Stimulated activated memory B cell treated with anti-CD40 and anti-IgM and Interleukin-4, amounts not matched to agents 10 μg/mL and 1 μg/mL and 100 μg/mL, for 72 hours (primary cell): ENCODE measurements around the gene RPS17.
A peak's percentile ranks its signal among the peaks of the same experiment; 100 is the strongest.

ENCODE experiments used
- ATAC-seq: fragments of 150-1000 bp; cut with Tn5 transposase; 2 replicates; pipeline ENCODE4 v1.10.0; 2021
- H3K27ac Mint-ChIP-seq: one replicate; pipeline ENCODE4 v1.8.0; 2022; ENCODE audit warnings: mild to moderate bottlenecking, mixed read lengths
- H3K27me3 Mint-ChIP-seq: one replicate; pipeline ENCODE4 v1.8.0; 2022; ENCODE audit warnings: mixed read lengths
- H3K36me3 Mint-ChIP-seq: one replicate; pipeline ENCODE4 v1.8.0; 2022; ENCODE audit warnings: mixed read lengths
- H3K4me1 Mint-ChIP-seq: one replicate; pipeline ENCODE4 v1.8.0; 2022; ENCODE audit warnings: mixed read lengths
- H3K4me3 Mint-ChIP-seq: one replicate; pipeline ENCODE4 v1.8.0; 2022; ENCODE audit warnings: mild to moderate bottlenecking, moderate library complexity, mixed read lengths
- H3K9me3 Mint-ChIP-seq: one replicate; pipeline ENCODE4 v1.8.0; 2022; ENCODE audit warnings: mixed read lengths

Gene RPS17

DNA sequence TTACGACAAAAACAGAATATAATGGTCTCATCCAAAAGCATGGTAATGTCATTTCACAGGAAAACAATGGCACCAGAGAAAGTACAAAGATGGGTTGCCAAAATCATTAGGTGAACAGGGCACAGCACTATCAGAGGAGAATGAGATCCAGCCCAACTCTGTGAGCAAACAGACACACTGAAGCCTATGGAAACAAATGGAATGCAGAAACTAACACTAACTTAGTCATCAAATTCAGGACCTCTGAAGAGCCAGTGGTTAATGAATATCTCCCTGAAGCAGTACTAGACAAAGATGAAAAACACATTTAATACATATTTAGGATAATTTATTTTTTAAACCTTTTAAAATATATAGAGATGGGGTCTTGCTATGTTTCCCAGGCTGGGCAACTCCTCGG, 14.6 kb upstream of the RPS17 start:
- H3K9me3 Mint-ChIP-seq: no peaks in the 10 kb centered on the region
- H3K4me1 Mint-ChIP-seq: peaks cover 26% of the 10 kb centered on the region
- H3K27ac Mint-ChIP-seq: no peak overlapping the region
- no peaks in the 10 kb centered on the region for H3K36me3 Mint-ChIP-seq
- ATAC-seq: no peak
- no peak overlapping the region for H3K4me3 Mint-ChIP-seq
- no peaks in the 10 kb centered on the region for H3K27me3 Mint-ChIP-seq

DNA sequence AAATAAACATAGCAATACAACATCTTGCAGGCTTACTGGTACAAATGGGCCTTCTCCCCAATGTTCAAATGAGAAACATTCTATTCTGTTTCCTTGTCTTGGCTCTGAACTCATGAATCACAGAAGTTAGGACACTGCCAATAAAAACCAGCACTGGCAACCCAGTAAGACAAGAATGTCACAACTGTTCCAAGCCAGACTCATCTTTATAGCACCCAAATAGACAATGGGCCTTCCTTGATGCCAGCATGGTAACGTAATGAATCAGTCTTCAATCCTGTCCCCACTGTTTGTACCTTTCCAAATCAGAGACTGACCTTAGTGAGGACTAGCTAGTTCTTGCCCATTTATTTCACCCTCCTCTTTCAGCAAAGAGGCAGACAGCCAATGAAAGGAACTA, 14.1 kb upstream of the RPS17 start:
- Mint-ChIP-seq H3K4me1 (peaks cover 27% of the 10 kb centered on the region), H3K9me3 (no peaks in the 10 kb centered on the region), H3K27ac (no peak overlapping the region), H3K36me3 (no peaks in the 10 kb centered on the region), H3K27me3 (no peaks in the 10 kb centered on the region), H3K4me3 (no peak overlapping the region)
- no peak for ATAC-seq

DNA sequence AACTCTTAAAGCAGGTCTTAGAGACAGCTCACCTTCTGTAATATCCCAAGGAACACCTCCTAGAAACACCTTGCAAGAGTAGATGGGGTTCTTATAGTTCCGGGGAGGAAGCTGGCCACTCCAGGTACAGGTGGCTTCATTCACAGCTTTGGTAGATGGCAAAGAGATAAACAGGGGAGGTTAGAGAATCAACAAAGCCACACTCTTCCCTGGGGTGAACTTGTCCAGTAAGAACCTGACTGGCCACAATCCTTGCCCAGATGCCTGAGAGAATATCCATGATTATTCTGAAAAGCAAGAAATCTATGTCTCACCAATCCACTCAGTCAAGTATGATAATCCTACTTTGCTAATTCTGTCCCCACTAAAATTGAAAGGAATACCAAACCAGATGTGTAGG, 13.6 kb upstream of the RPS17 start:
- Mint-ChIP-seq H3K4me3 (no peak overlapping the region), H3K27ac (no peak overlapping the region)

DNA sequence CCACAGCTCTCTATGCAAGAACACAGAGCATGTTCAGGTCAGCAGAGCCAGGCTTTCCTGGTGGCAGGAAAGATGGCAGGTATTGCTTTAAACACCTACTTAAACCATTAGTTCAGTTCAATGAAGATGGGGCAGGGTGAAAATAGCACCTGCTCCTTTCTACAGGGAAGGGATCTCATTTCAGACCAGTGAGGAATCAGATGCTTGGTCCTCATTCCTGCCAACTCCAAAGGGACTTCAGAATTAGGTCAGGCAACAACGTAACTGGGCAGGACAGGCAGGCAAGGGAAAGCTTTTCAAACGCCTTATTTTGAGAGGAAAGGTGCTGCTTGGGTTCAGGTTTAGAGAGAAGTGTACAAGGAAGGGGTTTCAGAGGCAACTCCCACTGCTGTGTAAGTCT, 12.6 kb upstream of the RPS17 start:
- Mint-ChIP-seq H3K27me3 (no peaks in the 10 kb centered on the region), H3K36me3 (no peaks in the 10 kb centered on the region), H3K4me3 (no peak overlapping the region), H3K27ac (peak overlapping the region; percentile 67), H3K4me1 (peaks cover 27% of the 10 kb centered on the region), H3K9me3 (no peaks in the 10 kb centered on the region)
- ATAC-seq: no peak

More for the DNA sequence above, 13.6 kb upstream of the RPS17 start:
- Mint-ChIP-seq H3K27me3 (no peaks in the 10 kb centered on the region), H3K4me1 (peaks cover 27% of the 10 kb centered on the region), H3K9me3 (no peaks in the 10 kb centered on the region), H3K36me3 (no peaks in the 10 kb centered on the region)
- no peak for ATAC-seq

DNA sequence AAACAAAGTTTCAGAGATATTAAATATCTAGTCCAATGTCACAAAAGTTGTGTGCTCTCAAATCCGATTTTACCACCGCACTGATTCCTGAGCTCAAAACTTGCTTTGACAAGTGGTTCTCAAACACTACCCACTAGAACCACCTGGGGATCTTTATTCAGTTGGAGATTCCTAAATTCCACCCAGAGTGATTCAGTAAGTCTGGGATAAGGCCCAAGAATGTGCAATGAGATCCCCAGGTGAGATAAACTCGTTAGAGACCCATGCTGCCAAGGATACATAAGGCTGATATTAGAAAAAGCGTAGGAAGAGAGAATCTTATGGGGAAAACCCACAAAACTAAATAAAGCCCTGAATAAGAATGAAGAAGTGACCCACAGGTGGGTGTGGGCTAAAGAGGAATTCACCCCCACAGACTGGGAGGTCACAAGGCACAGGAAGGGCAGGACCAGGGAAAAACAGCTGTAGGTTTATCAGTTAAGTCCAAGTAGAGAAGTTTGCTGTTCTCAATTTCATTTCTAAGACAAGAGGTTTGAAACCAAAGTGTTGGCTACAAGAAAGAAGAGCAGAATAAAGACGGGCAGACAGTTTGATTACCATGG, 11.5 kb upstream of the RPS17 start:
- Mint-ChIP-seq H3K36me3 (no peaks in the 10 kb centered on the region), H3K9me3 (no peaks in the 10 kb centered on the region), H3K4me3 (peak overlapping the region; percentile 53), H3K4me1 (peaks cover 27% of the 10 kb centered on the region), H3K27me3 (no peaks in the 10 kb centered on the region), H3K27ac (peak overlapping the region; percentile 67)
- peak; percentile 73 for ATAC-seq

DNA sequence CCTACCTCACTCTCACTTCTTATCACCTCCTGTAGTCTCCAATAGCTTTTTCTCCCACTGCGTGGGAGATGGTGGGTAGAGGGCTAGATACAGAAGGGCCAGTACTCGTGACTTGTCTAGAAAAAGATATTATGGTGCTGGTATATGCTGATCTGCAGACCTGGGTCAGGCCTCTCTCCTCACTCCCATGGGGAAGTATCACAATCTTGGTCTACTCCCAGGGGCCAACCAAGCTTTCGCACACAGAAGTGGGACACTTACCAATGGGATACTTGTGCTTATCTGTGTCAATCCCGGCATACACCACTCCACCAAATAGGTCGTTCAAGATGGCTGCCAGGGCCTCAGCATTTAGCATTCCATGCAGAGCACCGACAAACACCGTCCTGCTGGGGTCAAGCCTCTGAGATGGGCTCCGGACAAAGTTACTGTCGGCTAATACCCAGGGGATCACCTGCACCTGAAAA, 9.0 kb upstream of the RPS17 start:
- Mint-ChIP-seq H3K27ac (peak overlapping the region; percentile 44), H3K4me1 (peaks cover 27% of the 10 kb centered on the region), H3K9me3 (no peaks in the 10 kb centered on the region), H3K36me3 (no peaks in the 10 kb centered on the region), H3K4me3 (no peak overlapping the region), H3K27me3 (no peaks in the 10 kb centered on the region)
- peak; percentile 21 for ATAC-seq

DNA sequence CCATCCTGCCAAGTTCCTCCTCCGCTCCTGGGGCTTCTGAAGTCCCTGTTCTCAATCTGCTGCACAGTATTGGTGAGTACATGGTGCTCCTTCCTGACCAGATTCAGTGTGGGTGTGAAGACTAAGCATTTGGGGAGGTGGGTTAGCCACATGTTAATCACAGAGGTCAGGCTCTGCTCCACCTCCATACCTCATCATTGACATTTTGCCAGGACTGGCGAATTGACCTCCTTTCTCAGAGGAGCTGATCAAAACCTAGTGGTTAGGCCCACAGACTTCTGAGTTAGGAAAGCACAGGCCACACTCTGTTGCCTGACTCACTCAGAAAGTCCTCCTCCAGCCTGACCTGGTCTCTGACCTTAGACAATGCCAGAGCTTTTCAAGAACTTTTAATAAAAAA, 8.4 kb upstream of the RPS17 start:
- H3K9me3 Mint-ChIP-seq: no peaks in the 10 kb centered on the region
- no peaks in the 10 kb centered on the region for H3K27me3 Mint-ChIP-seq
- H3K4me3 Mint-ChIP-seq: no peak overlapping the region
- H3K27ac Mint-ChIP-seq: peak overlapping the region; percentile 44
- peak; percentile 77 for ATAC-seq
- peaks cover 27% of the 10 kb centered on the region for H3K4me1 Mint-ChIP-seq
- no peaks in the 10 kb centered on the region for H3K36me3 Mint-ChIP-seq

DNA sequence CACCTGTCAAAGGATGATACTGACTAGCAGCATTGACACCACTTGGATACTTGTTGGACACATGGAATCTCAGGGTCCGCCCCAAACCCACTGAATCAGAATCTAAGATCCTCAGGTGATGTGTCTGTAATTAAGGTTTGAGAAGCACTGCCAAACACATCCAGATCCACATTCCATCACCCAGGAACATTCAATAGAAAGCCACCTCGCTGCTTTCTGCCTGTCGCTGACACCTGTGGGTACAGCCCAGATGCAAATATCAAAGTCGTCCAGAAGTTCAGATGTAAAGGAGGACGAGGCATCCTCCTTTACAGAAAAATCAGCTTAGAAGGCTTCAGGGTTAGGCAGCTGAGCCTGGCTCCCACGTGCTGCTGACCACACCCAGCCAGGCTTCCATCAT, 5.2 kb upstream of the RPS17 start:
- ATAC-seq: no peak
- peaks cover 15% of the 10 kb centered on the region for H3K4me1 Mint-ChIP-seq
- no peaks in the 10 kb centered on the region for H3K9me3 Mint-ChIP-seq
- no peaks in the 10 kb centered on the region for H3K27me3 Mint-ChIP-seq
- H3K27ac Mint-ChIP-seq: no peak overlapping the region
- H3K36me3 Mint-ChIP-seq: no peaks in the 10 kb centered on the region
- H3K4me3 Mint-ChIP-seq: no peak overlapping the region

DNA sequence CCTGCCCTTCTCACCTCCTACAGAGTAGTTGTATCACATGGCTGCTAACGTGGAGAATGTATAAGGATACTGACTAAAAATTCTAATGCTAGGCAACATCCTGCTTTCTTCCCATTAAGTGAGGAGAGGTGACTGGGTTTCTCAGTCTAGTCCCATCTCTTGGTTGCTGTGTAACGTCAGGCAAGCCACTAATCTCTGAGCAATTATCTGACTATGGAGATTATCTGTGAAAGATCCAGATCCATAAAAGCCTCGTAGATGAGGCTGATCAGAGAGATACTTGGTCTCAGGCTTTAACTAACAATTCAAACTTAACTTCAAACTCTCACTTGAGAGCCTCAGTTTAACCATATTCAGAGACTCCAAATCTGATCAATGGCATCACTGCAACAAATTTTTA, 4.7 kb upstream of the RPS17 start:
- no peak overlapping the region for H3K27ac Mint-ChIP-seq
- H3K9me3 Mint-ChIP-seq: no peaks in the 10 kb centered on the region
- no peak overlapping the region for H3K4me3 Mint-ChIP-seq
- ATAC-seq: no peak
- peaks cover 10% of the 10 kb centered on the region for H3K4me1 Mint-ChIP-seq
- H3K27me3 Mint-ChIP-seq: no peaks in the 10 kb centered on the region
- peaks cover under 1% of the 10 kb centered on the region for H3K36me3 Mint-ChIP-seq

DNA sequence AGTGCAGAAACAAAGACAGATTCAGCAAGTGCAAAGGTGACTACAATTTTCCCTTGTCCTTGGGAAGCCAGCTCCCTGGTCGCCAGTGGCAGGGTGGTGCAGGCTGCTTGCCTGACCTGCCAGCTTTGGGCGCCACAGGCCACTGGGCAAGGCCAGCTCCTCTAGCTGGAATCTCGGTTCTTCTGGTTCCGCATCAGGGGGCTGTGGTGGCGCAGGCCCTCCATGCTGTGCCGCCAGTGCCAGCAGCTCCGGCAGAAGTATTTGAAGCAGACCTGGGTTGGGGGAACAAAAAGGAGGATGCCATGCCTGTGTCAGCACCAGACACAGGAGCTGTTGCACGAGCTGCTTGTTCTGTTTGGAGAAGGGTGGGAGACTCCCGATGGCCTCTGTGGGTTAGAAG, 4.2 kb upstream of the RPS17 start:
- no peak overlapping the region for H3K27ac Mint-ChIP-seq
- ATAC-seq: no peak
- H3K4me3 Mint-ChIP-seq: no peak overlapping the region
- H3K27me3 Mint-ChIP-seq: no peaks in the 10 kb centered on the region
- H3K36me3 Mint-ChIP-seq: peaks cover 6% of the 10 kb centered on the region
- H3K9me3 Mint-ChIP-seq: no peaks in the 10 kb centered on the region
- H3K4me1 Mint-ChIP-seq: peaks cover 8% of the 10 kb centered on the region

DNA sequence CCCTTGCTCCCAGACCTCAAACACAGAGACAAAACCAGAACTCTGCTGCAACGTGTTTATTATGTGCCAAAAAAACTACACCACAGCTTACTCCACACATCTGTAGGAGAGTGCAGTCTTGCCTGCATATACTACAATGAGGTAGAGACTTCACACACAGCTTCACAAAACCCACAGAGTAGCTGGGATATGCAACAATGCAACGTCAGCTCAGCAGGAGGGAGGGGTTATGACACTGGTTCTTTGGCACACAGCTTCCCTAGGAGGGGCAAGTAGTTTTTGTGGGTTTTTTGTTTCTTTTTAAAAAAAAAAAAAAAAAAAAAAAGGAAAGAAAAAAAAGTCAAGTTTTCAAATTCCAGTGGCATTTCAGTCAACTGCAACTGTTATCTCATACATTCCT, 2.9 kb upstream of the RPS17 start:
- peaks cover 19% of the 10 kb centered on the region for H3K36me3 Mint-ChIP-seq
- no peak overlapping the region for H3K4me3 Mint-ChIP-seq
- ATAC-seq: no peak
- no peaks in the 10 kb centered on the region for H3K9me3 Mint-ChIP-seq
- no peak overlapping the region for H3K27ac Mint-ChIP-seq
- no peaks in the 10 kb centered on the region for H3K27me3 Mint-ChIP-seq
- peaks cover 21% of the 10 kb centered on the region for H3K4me1 Mint-ChIP-seq

DNA sequence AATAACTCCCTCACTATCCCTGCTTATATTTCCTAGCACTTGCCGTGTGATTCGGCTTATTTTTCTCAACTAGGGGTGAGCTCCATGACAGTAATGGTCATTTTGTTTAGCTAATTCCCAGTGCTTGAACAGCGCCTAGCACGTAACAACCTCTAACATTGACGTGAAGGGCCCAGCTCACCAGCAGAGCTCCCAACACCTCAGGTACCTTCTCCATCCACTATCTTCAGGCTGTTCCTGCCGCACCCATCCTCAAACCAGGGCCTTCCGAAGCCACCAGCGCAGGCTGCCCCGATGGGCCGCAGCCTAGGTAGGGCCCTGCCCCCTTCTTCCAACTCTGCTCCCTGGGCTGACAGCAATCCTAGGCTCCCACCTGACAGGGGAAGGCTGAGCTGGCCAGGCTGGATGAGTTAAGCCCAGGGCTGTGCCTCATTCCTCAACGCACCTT, 751 bp upstream of the RPS17 start:
- no peaks in the 10 kb centered on the region for H3K27me3 Mint-ChIP-seq
- no peaks in the 10 kb centered on the region for H3K9me3 Mint-ChIP-seq

DNA sequence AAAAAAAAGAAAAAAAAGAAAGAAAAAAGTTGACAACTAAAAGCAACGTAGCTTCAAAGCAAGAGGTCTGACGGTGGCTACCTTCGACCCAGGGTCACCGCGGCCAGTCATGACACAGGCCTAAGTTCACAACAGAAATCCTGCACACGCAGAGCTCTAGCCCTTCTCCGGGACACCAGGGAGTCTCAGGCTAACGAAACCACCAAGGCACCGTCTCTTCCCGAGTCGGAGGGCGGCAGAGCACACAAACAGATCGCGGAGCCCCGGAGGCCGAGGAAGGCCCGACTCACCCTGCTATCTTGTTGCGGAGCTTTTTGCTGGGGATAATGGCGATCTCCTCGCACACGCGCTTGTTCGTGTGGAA, 584 bp downstream of the RPS17 start:
- Mint-ChIP-seq H3K9me3 (no peaks in the 10 kb centered on the region), H3K27me3 (no peaks in the 10 kb centered on the region), H3K4me3 (peak overlapping the region; percentile 94), H3K27ac (peak overlapping the region; percentile 94), H3K36me3 (peaks cover 54% of the 10 kb centered on the region), H3K4me1 (peaks cover 45% of the 10 kb centered on the region)
- no peak for ATAC-seq

More for the DNA sequence above, 751 bp upstream of the RPS17 start:
- H3K36me3 Mint-ChIP-seq: peaks cover 40% of the 10 kb centered on the region
- H3K27ac Mint-ChIP-seq: peak overlapping the region; percentile 94
- H3K4me3 Mint-ChIP-seq: peak overlapping the region; percentile 94
- H3K4me1 Mint-ChIP-seq: peaks cover 42% of the 10 kb centered on the region
- ATAC-seq: no peak

DNA sequence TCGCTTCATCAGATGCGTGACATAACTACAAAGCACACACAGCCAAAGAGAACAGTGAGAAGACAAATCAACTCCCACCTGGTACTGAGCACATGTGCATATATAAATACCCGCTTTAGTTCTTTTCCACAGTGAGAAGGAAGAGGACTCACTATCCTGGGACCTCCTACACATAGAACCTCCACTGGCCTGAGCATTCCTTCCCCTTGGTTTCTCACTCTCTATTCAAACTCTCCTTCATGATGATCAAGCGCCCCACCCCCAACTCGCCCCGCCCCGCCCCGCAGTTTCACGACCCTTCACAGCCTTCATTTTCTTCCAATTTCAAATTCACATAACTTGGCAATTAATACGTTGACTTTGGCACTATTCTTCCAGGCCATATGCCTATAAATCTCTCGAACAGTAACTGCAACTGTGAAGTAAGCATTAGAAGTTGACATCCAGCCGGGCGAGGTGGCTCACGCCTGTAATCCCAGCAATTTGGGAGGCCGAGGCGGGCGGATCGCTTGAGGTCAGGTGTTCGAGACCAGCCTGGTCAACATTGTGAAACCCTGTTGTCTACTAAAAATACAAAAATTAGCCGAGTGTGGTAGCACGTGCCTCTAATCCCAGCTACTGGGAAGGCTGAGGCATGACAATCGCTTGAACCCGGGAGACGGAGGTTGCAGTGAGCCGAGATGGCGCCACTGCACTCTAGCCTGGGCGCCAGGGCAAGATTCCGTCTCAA, 1.1 kb downstream of the RPS17 start:
- H3K36me3 Mint-ChIP-seq: peaks cover 59% of the 10 kb centered on the region
- ATAC-seq: no peak

DNA sequence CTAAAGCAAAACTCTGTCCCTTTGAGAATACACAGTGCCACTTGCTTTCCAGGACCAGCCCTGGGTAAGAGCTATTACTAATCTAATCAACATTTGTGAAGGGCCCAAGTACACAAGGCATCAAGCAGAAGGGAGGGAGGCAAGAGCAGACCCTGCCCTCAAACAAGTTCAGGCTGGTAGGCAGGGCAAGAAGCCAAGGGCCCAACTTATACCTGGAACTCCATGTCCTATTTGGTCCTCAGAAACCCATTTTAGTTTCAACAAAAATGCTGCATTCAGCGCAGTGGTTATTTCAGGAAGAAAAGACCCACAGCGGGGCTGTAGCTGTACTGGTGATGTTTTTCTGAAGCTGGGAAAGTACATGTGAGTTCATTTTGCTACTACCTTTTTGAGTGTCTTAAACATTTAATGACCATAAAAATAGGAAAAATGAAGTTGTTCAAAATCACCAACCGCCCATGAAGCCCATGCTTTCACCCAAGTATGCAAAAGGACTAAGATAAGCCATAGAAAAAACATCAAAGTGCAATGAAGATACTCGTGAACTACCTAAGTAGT, 2.8 kb downstream of the RPS17 start:
- Mint-ChIP-seq H3K4me3 (peak overlapping the region; percentile 94), H3K27me3 (no peaks in the 10 kb centered on the region), H3K27ac (peak overlapping the region; percentile 94), H3K9me3 (no peaks in the 10 kb centered on the region), H3K4me1 (peaks cover 45% of the 10 kb centered on the region), H3K36me3 (peaks cover 65% of the 10 kb centered on the region)
- no peak for ATAC-seq

More for the DNA sequence above, 1.1 kb downstream of the RPS17 start:
- no peaks in the 10 kb centered on the region for H3K9me3 Mint-ChIP-seq
- peak overlapping the region; percentile 94 for H3K4me3 Mint-ChIP-seq
- peaks cover 45% of the 10 kb centered on the region for H3K4me1 Mint-ChIP-seq
- H3K27ac Mint-ChIP-seq: peak overlapping the region; percentile 94
- H3K27me3 Mint-ChIP-seq: no peaks in the 10 kb centered on the region
